WERI-Rb-1 (cell line): ENCODE results near the gene NLRC4.
"Not testable (repeated sequence)": the region's sequence is repeated elsewhere in the genome, so short reads cannot be mapped to it uniquely, and the experiment has no call there.

Source experiments
- DNase-seq: peaks from one replicate; pipeline ENCODE4 v3.0.0-alpha.2; 2020
- H3K27ac ChIP-seq: fragments of 250-450 bp; sonication (Bioruptor Pico); 2 replicates; pipeline ENCODE4 v1.5.1; 2020; ENCODE audit warnings: mild to moderate bottlenecking, moderate library complexity
- H3K27me3 ChIP-seq: fragments of 250-450 bp; sonication (Bioruptor Pico); 2 replicates; pipeline ENCODE4 v1.5.1; 2021; ENCODE audit warnings: mild to moderate bottlenecking, low read depth, moderate library complexity; ENCODE audit not compliant: insufficient read depth, severe bottlenecking
- H3K36me3 ChIP-seq: fragments of 250-450 bp; sonication (Bioruptor Pico); 2 replicates; pipeline ENCODE4 v1.5.1; 2020; ENCODE audit warnings: mild to moderate bottlenecking, moderate library complexity
- H3K4me3 ChIP-seq: 2 replicates; pipeline ENCODE4 v1.5.1; 2011; ENCODE audit warnings: low read depth, mild to moderate bottlenecking, control low read depth, low read length
- H3K9me3 ChIP-seq: fragments of 250-450 bp; sonication (Bioruptor Pico); 2 replicates; pipeline ENCODE4 v1.5.1; 2021; ENCODE audit warnings: mild to moderate bottlenecking, moderate library complexity; ENCODE audit not compliant: severe bottlenecking
- TF ChIP-seq, protein P1 (sequence below): IDR thresholded peaks from 2 replicates; pipeline ENCODE4 v1.5.1; 2011; ENCODE audit warnings: low read depth, mild to moderate bottlenecking, control low read depth, inconsistent platforms, low read length

The NLRC4 gene

GRCh38 chr2:32289165-32289999 is 24.7 kb upstream of the NLRC4 start:
- TF ChIP-seq, protein P1, sequence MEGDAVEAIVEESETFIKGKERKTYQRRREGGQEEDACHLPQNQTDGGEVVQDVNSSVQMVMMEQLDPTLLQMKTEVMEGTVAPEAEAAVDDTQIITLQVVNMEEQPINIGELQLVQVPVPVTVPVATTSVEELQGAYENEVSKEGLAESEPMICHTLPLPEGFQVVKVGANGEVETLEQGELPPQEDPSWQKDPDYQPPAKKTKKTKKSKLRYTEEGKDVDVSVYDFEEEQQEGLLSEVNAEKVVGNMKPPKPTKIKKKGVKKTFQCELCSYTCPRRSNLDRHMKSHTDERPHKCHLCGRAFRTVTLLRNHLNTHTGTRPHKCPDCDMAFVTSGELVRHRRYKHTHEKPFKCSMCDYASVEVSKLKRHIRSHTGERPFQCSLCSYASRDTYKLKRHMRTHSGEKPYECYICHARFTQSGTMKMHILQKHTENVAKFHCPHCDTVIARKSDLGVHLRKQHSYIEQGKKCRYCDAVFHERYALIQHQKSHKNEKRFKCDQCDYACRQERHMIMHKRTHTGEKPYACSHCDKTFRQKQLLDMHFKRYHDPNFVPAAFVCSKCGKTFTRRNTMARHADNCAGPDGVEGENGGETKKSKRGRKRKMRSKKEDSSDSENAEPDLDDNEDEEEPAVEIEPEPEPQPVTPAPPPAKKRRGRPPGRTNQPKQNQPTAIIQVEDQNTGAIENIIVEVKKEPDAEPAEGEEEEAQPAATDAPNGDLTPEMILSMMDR: no peak
- Histone ChIP-seq H3K36me3 (peaks cover 31% of the 10 kb centered on the region), H3K27ac (no peak overlapping the region), H3K4me3 (no peak overlapping the region), H3K9me3 (no peaks in the 10 kb centered on the region), H3K27me3 (no peaks in the 10 kb centered on the region)
- no peak for DNase-seq

DNA sequence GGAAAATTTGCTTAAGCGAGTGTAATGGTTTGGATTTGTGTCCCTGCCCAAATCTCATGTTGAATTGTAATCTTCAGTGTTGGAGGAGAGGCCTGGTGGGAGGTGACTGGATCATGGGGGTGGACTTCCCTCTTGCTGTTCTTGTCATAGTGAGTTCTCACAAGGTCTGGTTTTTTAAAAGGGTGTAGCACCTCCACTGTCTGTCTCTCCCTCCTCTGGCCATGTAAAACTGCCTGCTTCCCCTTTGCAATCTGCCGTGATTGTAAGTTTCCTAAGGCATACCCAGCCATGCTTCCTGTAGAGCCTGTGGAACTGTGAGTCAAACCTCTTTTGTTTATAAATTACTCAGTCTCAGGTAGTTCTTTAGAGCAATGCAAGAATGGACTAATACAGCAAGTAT is 19.6 kb upstream of the NLRC4 start:
- Histone ChIP-seq H3K27ac (no peak overlapping the region), H3K36me3 (peaks cover 40% of the 10 kb centered on the region), H3K9me3 (no peaks in the 10 kb centered on the region), H3K27me3 (no peaks in the 10 kb centered on the region), H3K4me3 (no peak overlapping the region)
- TF ChIP-seq, protein P1: no peak
- DNase-seq: no peak

DNA sequence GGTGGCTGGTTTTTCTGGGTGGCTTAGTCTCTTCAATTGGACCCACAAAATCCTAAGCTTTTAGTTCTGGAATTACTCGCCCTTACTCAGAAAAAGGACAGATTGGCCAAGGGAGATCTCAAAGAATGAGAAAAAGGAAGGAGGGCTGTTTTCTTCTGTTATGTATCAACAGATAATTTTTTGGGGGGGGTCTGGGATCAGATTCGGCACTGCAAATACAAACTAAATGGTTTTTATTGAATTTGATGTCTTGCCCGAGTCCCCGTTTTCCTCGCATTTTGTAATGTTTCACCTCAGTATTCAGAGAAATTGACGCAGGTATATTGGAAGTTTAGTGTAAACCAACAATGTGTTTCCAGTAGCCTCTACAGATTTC is 13.8 kb upstream of the NLRC4 start:
- TF ChIP-seq, protein P1: no peak
- Histone ChIP-seq H3K36me3 (peaks cover 30% of the 10 kb centered on the region), H3K27ac (peak overlapping the region; percentile 87), H3K4me3 (peak overlapping the region; percentile 89), H3K9me3 (no peaks in the 10 kb centered on the region), H3K27me3 (no peaks in the 10 kb centered on the region)
- no peak for DNase-seq

DNA sequence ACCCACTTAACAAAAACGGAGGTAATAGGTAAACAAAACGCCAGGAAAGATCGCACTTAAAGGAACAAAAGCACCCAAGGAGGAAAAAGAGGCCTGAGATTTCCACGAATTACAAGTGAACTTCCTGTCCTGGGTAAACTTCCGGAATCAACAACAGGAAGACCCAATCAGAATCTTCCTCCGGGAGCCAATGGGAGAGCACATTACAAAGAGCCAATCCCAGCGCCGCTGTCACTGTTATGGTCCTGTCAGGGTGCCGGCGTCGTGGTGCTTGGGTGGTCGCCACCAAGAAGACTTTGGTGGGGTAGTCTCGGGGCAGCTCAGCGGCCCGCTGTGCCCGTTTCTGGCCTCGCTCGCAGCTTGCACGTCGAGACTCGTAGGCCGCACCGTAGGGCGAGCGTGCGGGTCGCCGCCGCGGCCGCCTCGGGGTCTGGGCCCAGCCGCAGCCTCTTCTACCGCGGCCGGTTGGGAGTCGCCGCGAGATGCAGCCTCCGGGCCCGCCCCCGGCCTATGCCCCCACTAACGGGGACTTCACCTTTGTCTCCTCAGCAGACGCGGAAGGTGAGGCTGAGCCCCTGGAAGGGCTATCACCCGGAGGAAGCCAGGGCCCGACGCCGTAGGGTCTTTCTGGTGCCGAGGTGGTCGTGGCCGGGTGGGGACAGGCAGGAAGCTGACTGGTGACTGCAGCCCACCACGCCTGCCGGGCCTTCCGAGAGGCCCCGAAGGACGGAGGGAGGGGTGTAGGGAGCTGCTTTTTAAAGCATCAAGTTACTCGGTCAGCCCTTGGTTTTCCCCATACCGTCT is 13.2 kb upstream of the NLRC4 start, which contains the start of gene YIPF4:
Gene YIPF4, plus strand, starts transcription at position 231 of the 804 bp plus-strand sequence. Its CDS starts 252 bp downstream, at position 483.
- H3K27ac ChIP-seq: peak within 1 kb of the TSS; percentile 87
- peaks cover 25% of the 10 kb centered on the region for H3K36me3 ChIP-seq
- H3K9me3 ChIP-seq: no peaks in the 10 kb centered on the region
- TF ChIP-seq, protein P1: no peak
- DNase-seq: peak; percentile 92
- peak within 1 kb of the TSS; percentile 89 for H3K4me3 ChIP-seq
- no peaks in the 10 kb centered on the region for H3K27me3 ChIP-seq

DNA sequence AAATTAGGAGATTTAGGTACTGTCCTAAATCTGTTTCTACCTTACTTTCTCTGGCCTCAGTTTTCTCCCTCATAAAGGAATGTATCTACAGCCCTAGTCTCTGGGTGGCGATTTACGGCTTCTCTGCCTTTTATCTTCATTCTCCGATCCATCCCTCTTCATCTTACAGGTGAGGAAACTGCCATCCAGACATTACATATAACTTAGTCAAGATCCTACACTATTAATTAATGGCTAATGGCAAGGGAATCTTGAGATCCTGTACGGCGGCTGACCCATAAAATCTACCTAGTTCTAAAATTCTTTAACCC is 12.6 kb upstream of the NLRC4 start:
- no peak for DNase-seq
- Histone ChIP-seq H3K36me3 (peaks cover 21% of the 10 kb centered on the region), H3K27ac (peak overlapping the region; percentile 87), H3K4me3 (peak overlapping the region; percentile 89), H3K27me3 (no peaks in the 10 kb centered on the region), H3K9me3 (no peaks in the 10 kb centered on the region)
- TF ChIP-seq, protein P1: no peak

- H3K4me3 ChIP-seq, H3K9me3 ChIP-seq, H3K36me3 ChIP-seq, H3K27ac ChIP-seq, DNase-seq, H3K27me3 ChIP-seq: not testable (repeated sequence)
Measured at GRCh38 chr2:32275790-32276189, 11.1 kb upstream of the NLRC4 start.
